ENCODE results near the gene GCG. TPM values are rescaled to one million over a fixed set of nuclear protein-coding genes. Genes with fewer than 3 reads are reported as not detected.

Gene GCG
- total and polyA plus RNA-seq, 8 donors, result 0.50 to 59.5 (median 2.8) TPM; not detected in 4

GRCh38 chr2:162184821-162185450, 32.9 kb upstream of the GCG start:
- TF ChIP-seq POLR2AphosphoS5 (IDR thresholded peaks at IDR 0.05) (no peak), CTCF (IDR thresholded peaks at IDR 0.05) (no peak)
- no peak overlapping the region for H3K4me3 ChIP-seq
- H3K9me3 ChIP-seq, result no peaks in the 10 kb centered on the region
- H3K36me3 ChIP-seq, result no peaks in the 10 kb centered on the region
- intact Hi-C loops (cut with DNase I; ENCODE audit: low total_unique reads), result no loop called here
- H3K27me3 ChIP-seq, result no peaks in the 10 kb centered on the region
- H3K4me1 ChIP-seq, result no peaks in the 10 kb centered on the region
- WGBS, 5 donors, result 36 to 48% (median 43%) methylated on average over 2 of the region's 2 CpGs
- no peak overlapping the region for H3K27ac ChIP-seq
- DNase-seq, result no peak

- intact Hi-C loops (cut with DNase I; ENCODE audit: low total_unique reads), result no loop called here
- Histone ChIP-seq H3K4me1 (no peaks in the 10 kb centered on the region), H3K4me3 (no peak overlapping the region), H3K27me3 (no peaks in the 10 kb centered on the region), H3K36me3 (no peaks in the 10 kb centered on the region), H3K27ac (no peak overlapping the region), H3K9me3 (no peaks in the 10 kb centered on the region)
- DNase-seq, result no peak
- no peak for TF ChIP-seq POLR2A (IDR thresholded peaks at IDR 0.05)
- no peak for TF ChIP-seq POLR2AphosphoS5 (IDR thresholded peaks at IDR 0.05)
- TF ChIP-seq EP300 (IDR thresholded peaks at IDR 0.05), result no peak
- TF ChIP-seq CTCF (IDR thresholded peaks at IDR 0.05), result no peak
- 83 to 93% (median 90%) methylated on average over 6 of the region's 6 CpGs for WGBS, 5 donors
Observed at GRCh38 chr2:162184359-162184758, 32.3 kb upstream of the GCG start.

- no peak for DNase-seq
- H3K4me3 ChIP-seq, result no peak overlapping the region
- H3K9me3 ChIP-seq, result no peaks in the 10 kb centered on the region
- intact Hi-C loops (cut with DNase I; ENCODE audit: low total_unique reads), result no loop called here
- WGBS, 5 donors, result 80 to 90% (median 89%) methylated on average over 2 of the region's 2 CpGs
- no peaks in the 10 kb centered on the region for H3K36me3 ChIP-seq
- H3K27ac ChIP-seq, result no peak overlapping the region
- TF ChIP-seq POLR2A (IDR thresholded peaks at IDR 0.05) (no peak), POLR2AphosphoS5 (IDR thresholded peaks at IDR 0.05) (no peak), CTCF (IDR thresholded peaks at IDR 0.05) (no peak), EP300 (IDR thresholded peaks at IDR 0.05) (no peak)
- no peaks in the 10 kb centered on the region for H3K4me1 ChIP-seq
- H3K27me3 ChIP-seq, result no peaks in the 10 kb centered on the region
Observed at GRCh38 chr2:162182395-162182794, 30.3 kb upstream of the GCG start.

- no peak for TF ChIP-seq CTCF (IDR thresholded peaks at IDR 0.05)
- TF ChIP-seq POLR2AphosphoS5 (IDR thresholded peaks at IDR 0.05), result no peak
- TF ChIP-seq EP300 (IDR thresholded peaks at IDR 0.05), result no peak
- no peak for TF ChIP-seq POLR2A (IDR thresholded peaks at IDR 0.05)
- intact Hi-C loops (cut with DNase I; ENCODE audit: low total_unique reads), result no loop called here
- DNase-seq, result no peak
- WGBS, 5 donors, result 59 to 68% (median 65%) methylated on average over 4 of the region's 4 CpGs
- Histone ChIP-seq H3K27me3 (no peaks in the 10 kb centered on the region), H3K9me3 (no peaks in the 10 kb centered on the region), H3K27ac (no peak overlapping the region), H3K4me1 (no peaks in the 10 kb centered on the region), H3K36me3 (no peaks in the 10 kb centered on the region), H3K4me3 (no peak overlapping the region)
Observed at GRCh38 chr2:162177301-162177700, 25.3 kb upstream of the GCG start.

Data from stomach (tissue), 9 donors.